Thoracic aorta (tissue), 2 donors: ENCODE measurements around the gene MYADML2. TPM values are rescaled to one million over a fixed set of nuclear protein-coding genes. Genes with fewer than 3 reads are reported as not detected.
A peak's percentile ranks its signal among the peaks of the same experiment; 100 is the strongest.

Experiments
- ATAC-seq: fragments of 150-250 bp; one replicate; pipeline ENCODE4 v1.8.0; 2017; ENCODE audit warnings: low read depth; ENCODE audit not compliant: insufficient number of reproducible peaks, low FRiP score
- DNase-seq: peaks from one replicate; pipeline ENCODE4 v3.0.0-alpha.2; 2020; ENCODE audit warnings: low spot score
- H3K27ac ChIP-seq, 2 donors: fragments of 200-600 bp; sonication (generic); 1 replicate in 1 of 2; 2 replicates in 1 of 2; pipeline ENCODE4 v1.5.1; 2016; ENCODE audit warnings: mild to moderate bottlenecking in 2 of 2, moderate library complexity in 2 of 2
- H3K27me3 ChIP-seq: fragments of 200-600 bp; sonication (generic); replicated peaks from 2 replicates; pipeline ENCODE4 v1.6.0; 2016; ENCODE audit warnings: mild to moderate bottlenecking; ENCODE audit not compliant: insufficient read depth
- H3K36me3 ChIP-seq: fragments of 200-600 bp; sonication (generic); one replicate; pipeline ENCODE4 v1.5.1; 2016
- H3K4me1 ChIP-seq, 2 donors: fragments of 200-600 bp; sonication (generic); 1 replicate in 1 of 2; 2 replicates in 1 of 2; pipeline versions ENCODE4 v1.5.1 to v1.6.0; 2016; ENCODE audit warnings: low read depth in 2 of 2, mild to moderate bottlenecking in 1 of 2; ENCODE audit not compliant: control insufficient read depth in 1 of 2
- H3K4me3 ChIP-seq: fragments of 200-600 bp; sonication (generic); 2 replicates; pipeline ENCODE4 v1.5.1; 2016; ENCODE audit warnings: mild to moderate bottlenecking
- H3K9me3 ChIP-seq: fragments of 200-600 bp; sonication (generic); 2 replicates; pipeline ENCODE4 v1.5.1; 2016
- total RNA-seq, 2 donors: library from RNA; depleted of rRNA; stranded (reverse); fragments of >200 nt; gene quantifications; one replicate each; pipeline versions ENCODE4 v1.1.0 to v1.2.3, GENCODE V29; 2016
- TF ChIP-seq, protein P1 (sequence below): fragments of 200-600 bp; sonication (generic); IDR thresholded peaks from one replicate; pipeline ENCODE4 v1.5.1; 2019; ENCODE audit warnings: antibody characterized with exemption

The MYADML2 gene
- total RNA-seq, 2 donors from 2014 or later, result not detected

GRCh38 chr17:81967533-81968395 lies 20.7 kb upstream of the MYADML2 start:
- DNase-seq (no peak), ATAC-seq (no peak)
- Histone ChIP-seq H3K36me3 (no peaks in the 10 kb centered on the region), H3K27ac (no peak overlapping the region), H3K4me1 (peaks cover 0 to 7% of the 10 kb centered on the region in 2 donors), H3K27me3 (no peaks in the 10 kb centered on the region), H3K4me3 (peak overlapping the region; percentile 9), H3K9me3 (no peaks in the 10 kb centered on the region)
- TF ChIP-seq, protein P1, sequence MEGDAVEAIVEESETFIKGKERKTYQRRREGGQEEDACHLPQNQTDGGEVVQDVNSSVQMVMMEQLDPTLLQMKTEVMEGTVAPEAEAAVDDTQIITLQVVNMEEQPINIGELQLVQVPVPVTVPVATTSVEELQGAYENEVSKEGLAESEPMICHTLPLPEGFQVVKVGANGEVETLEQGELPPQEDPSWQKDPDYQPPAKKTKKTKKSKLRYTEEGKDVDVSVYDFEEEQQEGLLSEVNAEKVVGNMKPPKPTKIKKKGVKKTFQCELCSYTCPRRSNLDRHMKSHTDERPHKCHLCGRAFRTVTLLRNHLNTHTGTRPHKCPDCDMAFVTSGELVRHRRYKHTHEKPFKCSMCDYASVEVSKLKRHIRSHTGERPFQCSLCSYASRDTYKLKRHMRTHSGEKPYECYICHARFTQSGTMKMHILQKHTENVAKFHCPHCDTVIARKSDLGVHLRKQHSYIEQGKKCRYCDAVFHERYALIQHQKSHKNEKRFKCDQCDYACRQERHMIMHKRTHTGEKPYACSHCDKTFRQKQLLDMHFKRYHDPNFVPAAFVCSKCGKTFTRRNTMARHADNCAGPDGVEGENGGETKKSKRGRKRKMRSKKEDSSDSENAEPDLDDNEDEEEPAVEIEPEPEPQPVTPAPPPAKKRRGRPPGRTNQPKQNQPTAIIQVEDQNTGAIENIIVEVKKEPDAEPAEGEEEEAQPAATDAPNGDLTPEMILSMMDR, result no peak

GRCh38 chr17:81967244-81967532 lies 20.2 kb upstream of the MYADML2 start:
- TF ChIP-seq, protein P1, result no peak
- H3K36me3 ChIP-seq, result no peaks in the 10 kb centered on the region
- no peak overlapping the region for H3K4me3 ChIP-seq
- no peaks in the 10 kb centered on the region for H3K27me3 ChIP-seq
- H3K27ac ChIP-seq, result no peak overlapping the region
- ATAC-seq (no peak), DNase-seq (no peak)
- no peaks in the 10 kb centered on the region for H3K9me3 ChIP-seq
- peaks cover 0 to 7% of the 10 kb centered on the region in 2 donors for H3K4me1 ChIP-seq

GRCh38 chr17:81966343-81967243 lies 19.6 kb upstream of the MYADML2 start:
- no peaks in the 10 kb centered on the region for H3K36me3 ChIP-seq
- DNase-seq, result no peak
- no peaks in the 10 kb centered on the region for H3K27me3 ChIP-seq
- H3K4me3 ChIP-seq, result no peak overlapping the region
- TF ChIP-seq, protein P1, result no peak
- H3K27ac ChIP-seq, result no peak overlapping the region
- no peak for ATAC-seq
- H3K4me1 ChIP-seq, result peaks cover 0 to 11% of the 10 kb centered on the region in 2 donors
- H3K9me3 ChIP-seq, result no peaks in the 10 kb centered on the region

DNA sequence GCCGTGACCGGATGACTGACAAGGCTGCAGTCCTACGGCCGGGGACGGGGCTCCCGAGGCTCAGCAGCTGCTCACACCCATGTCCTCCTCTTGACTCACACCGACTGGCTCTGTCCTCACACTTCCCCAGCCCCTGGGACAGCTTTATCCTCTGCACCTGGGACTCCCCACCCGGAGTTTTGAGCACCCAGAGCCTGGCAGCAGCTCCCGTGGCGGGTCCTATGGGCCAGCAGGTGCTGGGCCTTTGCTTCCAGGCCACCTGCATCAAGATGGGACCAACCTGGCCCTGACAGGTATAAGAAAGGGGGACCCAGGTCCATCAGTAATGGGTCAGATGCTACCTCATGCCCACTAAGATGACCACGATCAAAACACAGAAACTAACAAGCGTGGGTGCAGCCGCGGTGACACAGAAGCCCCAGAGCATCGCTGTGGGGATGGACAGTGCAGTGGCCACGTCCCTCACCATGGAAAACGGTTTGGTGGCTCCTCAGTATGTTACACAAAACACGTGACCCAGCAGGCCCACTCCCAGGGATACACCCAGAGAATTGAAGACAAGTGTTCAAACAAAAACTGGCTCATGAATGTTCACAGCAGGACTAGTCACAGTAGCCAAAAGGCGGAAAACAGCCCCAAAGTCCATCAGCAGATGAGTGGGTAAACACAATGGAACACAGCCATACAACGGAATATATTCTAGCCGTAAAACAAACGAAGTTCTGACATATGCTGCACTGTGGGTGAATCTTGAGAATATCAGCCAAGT lies 17.2 kb upstream of the MYADML2 start:
- Histone ChIP-seq H3K36me3 (no peaks in the 10 kb centered on the region), H3K27ac (no peak overlapping the region), H3K4me1 (peaks cover 5 to 27% of the 10 kb centered on the region in 2 donors), H3K4me3 (no peak overlapping the region), H3K9me3 (no peaks in the 10 kb centered on the region), H3K27me3 (peaks cover 9% of the 10 kb centered on the region)
- TF ChIP-seq, protein P1, result no peak
- DNase-seq (no peak), ATAC-seq (no peak)
